ENCODE measurements around the gene BACH2. TPM values are rescaled to one million over a fixed set of nuclear protein-coding genes. Genes with fewer than 3 reads are reported as not detected.

BACH2 gene
- polyA plus RNA-seq, 1 experiment: 0.10 TPM

DNA sequence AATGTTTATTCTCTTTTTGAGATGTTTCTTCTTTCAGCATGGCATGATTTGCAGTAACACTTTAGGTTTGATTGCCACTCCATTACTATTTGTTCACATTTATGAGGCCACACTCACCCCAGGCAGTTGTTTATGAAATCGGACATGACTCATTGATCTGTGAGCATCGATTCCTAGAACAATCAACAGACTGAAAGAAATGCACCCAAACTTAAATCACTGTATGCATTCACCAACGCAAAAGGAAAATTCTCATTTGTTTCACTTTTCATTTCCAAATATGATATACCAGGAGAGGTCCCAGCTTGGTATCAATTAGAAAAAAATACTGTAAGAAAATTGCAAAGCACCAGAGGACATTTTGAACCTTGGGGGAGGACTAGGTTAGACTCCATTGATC lies 407.8 kb downstream of the BACH2 start:
- no peak overlapping the region for H3K4me3 ChIP-seq (ENCODE audit: low read depth, low read length)
- ChIA-PET CTCF (no interaction called here), POLR2A (no interaction called here)
- peaks cover 3% of the 10 kb centered on the region; the same call in 1 of the 2 replicates for H3K27me3 ChIP-seq (ENCODE audit: control insufficient read depth, insufficient read depth, low read length)
- no peaks in the 10 kb centered on the region for H3K36me3 ChIP-seq (ENCODE audit: control insufficient read depth, insufficient read depth, low read length)
- DNase-seq (ENCODE audit: low read depth): no peak
- no peak for TF ChIP-seq CTCF (IDR thresholded peaks at IDR 0.05; ENCODE audit: insufficient read depth, low read depth, low read length)

DNA sequence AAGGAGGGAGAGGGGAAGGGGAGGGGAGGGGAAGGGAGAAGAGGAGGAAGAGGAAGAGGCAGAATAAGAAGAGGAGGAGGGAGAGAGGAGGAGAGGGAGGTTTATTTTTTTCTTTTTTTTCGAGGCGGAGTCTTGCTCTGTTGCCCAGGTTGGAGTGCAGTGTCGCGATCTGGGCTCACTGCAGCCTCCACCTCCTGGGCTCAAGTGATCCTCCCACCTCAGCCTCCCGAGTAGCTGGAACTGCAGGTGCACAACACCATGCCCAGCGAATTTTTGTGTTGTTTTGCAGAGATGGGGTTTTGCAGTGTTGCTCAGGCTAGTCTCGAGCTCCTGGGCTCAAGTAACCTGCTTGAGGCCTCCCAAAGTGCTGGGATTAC lies 408.5 kb downstream of the BACH2 start:
- DNase-seq (ENCODE audit: low read depth): no peak
- ChIA-PET POLR2A (no interaction called here), CTCF (no interaction called here)
- Histone ChIP-seq H3K27me3 (ENCODE audit: control insufficient read depth, insufficient read depth, low read length) (peaks cover 3% of the 10 kb centered on the region; the same call in 1 of the 2 replicates), H3K36me3 (ENCODE audit: control insufficient read depth, insufficient read depth, low read length) (no peaks in the 10 kb centered on the region), H3K4me3 (ENCODE audit: low read depth, low read length) (no peak overlapping the region)
- TF ChIP-seq CTCF (IDR thresholded peaks at IDR 0.05; ENCODE audit: insufficient read depth, low read depth, low read length): no peak

DNA sequence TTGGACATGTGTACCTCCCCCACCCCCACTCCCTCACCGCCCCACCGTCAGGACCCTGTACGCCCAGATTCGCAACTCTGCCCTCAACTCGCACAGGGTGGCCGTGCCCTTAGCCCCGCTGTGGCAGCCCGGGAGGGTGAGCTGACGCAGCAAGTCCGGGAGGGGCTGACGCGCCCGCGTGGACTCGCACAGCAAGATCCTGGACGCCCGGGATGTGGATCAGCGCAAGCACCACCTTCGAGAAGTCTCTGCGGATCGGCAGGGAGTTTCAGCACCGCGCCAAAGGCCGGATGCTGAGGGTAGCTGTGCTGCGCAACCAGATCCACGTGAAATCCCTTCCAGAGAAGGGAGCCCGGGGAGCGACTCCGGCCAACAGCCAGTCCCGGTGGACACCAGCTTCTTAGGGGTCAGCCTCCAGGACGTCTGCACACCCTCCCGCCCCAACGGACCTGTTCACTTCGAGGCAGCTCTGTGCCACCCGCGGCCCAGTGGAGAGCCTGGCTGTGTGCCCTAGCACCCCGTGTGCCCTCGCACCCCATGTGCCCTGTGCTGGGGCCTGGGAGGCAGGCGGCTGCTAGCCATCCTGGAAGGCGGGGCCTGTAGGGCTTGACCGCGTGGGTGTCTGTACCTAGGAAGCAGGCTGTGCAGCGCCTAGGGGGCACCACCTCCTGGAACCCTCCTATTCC lies 409.0 kb downstream of the BACH2 start:
- no peak overlapping the region for H3K4me3 ChIP-seq (ENCODE audit: low read depth, low read length)
- H3K36me3 ChIP-seq (ENCODE audit: control insufficient read depth, insufficient read depth, low read length): no peaks in the 10 kb centered on the region
- CTCF ChIA-PET: no interaction called here
- DNase-seq (ENCODE audit: low read depth): no peak
- TF ChIP-seq CTCF (IDR thresholded peaks at IDR 0.05; ENCODE audit: insufficient read depth, low read depth, low read length): no peak
- POLR2A ChIA-PET: no interaction called here
- H3K27me3 ChIP-seq (ENCODE audit: control insufficient read depth, insufficient read depth, low read length): peaks cover 3% of the 10 kb centered on the region; the same call in 1 of the 2 replicates

- TF ChIP-seq CTCF (IDR thresholded peaks at IDR 0.05; ENCODE audit: insufficient read depth, low read depth, low read length): no peak
- ChIA-PET CTCF (no interaction called here), POLR2A (no interaction called here)
Observed at GRCh38 chr6:89886378-89887120, 410.1 kb downstream of the BACH2 start.

More at GRCh38 chr6:89886378-89887120, 410.1 kb downstream of the BACH2 start:
- H3K36me3 ChIP-seq (ENCODE audit: control insufficient read depth, insufficient read depth, low read length): no peaks in the 10 kb centered on the region
- no peak for DNase-seq (ENCODE audit: low read depth)
- peaks cover 3% of the 10 kb centered on the region; the same call in 1 of the 2 replicates for H3K27me3 ChIP-seq (ENCODE audit: control insufficient read depth, insufficient read depth, low read length)
- no peak overlapping the region for H3K4me3 ChIP-seq (ENCODE audit: low read depth, low read length)

Small RNA genes lying within 50 kb of the gene (small RNA-seq; reads per million reads assigned to genes)
- gene MIR4464 (ENCODE audit: insufficient read length, low read depth, low replicate concordance) (not detected), gene RF00019 (ENCODE audit: insufficient read length, low read depth, low replicate concordance) (not detected), gene RN7SKP110 (ENCODE audit: insufficient read length, low read depth, low replicate concordance) (not detected)

All from BJ (cell line).